GM23248 (cell line): Measurements from ENCODE around the gene HOXD9.

ENCODE experiments used
- EZH2 ChIP-seq: fragments of 200-600 bp; sonication (generic); IDR thresholded peaks from 2 replicates; pipeline ENCODE4 v1.6.1; 2018; ENCODE audit warnings: antibody characterized with exemption, mild to moderate bottlenecking; ENCODE audit not compliant: insufficient read depth, poor library complexity, severe bottlenecking
- EZH2phosphoT487 ChIP-seq: fragments of 200-600 bp; sonication (generic); IDR thresholded peaks from 2 replicates; pipeline ENCODE4 v1.6.1; 2018; ENCODE audit warnings: antibody characterized with exemption, moderate library complexity, mild to moderate bottlenecking, low read depth; ENCODE audit not compliant: insufficient read depth

- TF ChIP-seq EZH2phosphoT487 (no peak), EZH2 (no peak)
Measured at GRCh38 chr2:176117162-176117822, 5.2 kb upstream of the HOXD9 start.
